Measurements from ENCODE around the gene DPEP2NB. TPM values are rescaled to one million over a fixed set of nuclear protein-coding genes. Genes with fewer than 3 reads are reported as not detected.
A peak's percentile ranks its signal among the peaks of the same experiment; 100 is the strongest.

Gene DPEP2NB
- total RNA-seq: not detected

GRCh38 chr16:68015681-68016080 lies at the start of gene DPEP2NB:
TSS of gene DPEP2NB (minus strand) at chr16:68015911. CDS start at chr16:68015770, 141 bp downstream.
- POLR2A ChIA-PET: interaction anchor here (1.1 kb wide), 1 partner anchor 11 kb away, joined by 3 read pairs; no protein-coding TSS in a partner anchor
- intact Hi-C loops (cut with micrococcal nuclease): no loop called here
- H3K4me1 Mint-ChIP-seq (ENCODE audit: low read depth): no peaks in the 10 kb centered on the region
- H3K36me3 Mint-ChIP-seq: no peaks in the 10 kb centered on the region
- H3K9me3 Mint-ChIP-seq: no peaks in the 10 kb centered on the region
- no peak for DNase-seq
- no peak within 1 kb of the TSS for H3K27ac Mint-ChIP-seq
- no peaks in the 10 kb centered on the region for H3K27me3 Mint-ChIP-seq
- CTCF ChIA-PET: interaction anchor here (1.1 kb wide), 1 partner anchor 132 kb away, joined by 3 read pairs; no protein-coding TSS in a partner anchor
- H3K4me3 Mint-ChIP-seq: no peak within 1 kb of the TSS

- ChIA-PET POLR2A (interaction anchor here (0.8 kb wide), 1 partner anchor 20 kb away, joined by 4 read pairs; the partner anchor contains the start of gene NFATC3), CTCF (interaction anchor here (0.7 to 3.9 kb wide), 11 partner anchors 10 to 164 kb away, joined by 3 to 24 read pairs (median 5); partner anchors contain the start of gene NFATC3)
- Mint-ChIP-seq H3K27me3 (no peaks in the 10 kb centered on the region), H3K9me3 (no peaks in the 10 kb centered on the region), H3K36me3 (peaks cover 27% of the 10 kb centered on the region), H3K27ac (peak overlapping the region; percentile 74), H3K4me3 (no peak overlapping the region), H3K4me1 (ENCODE audit: low read depth) (peaks cover 57% of the 10 kb centered on the region)
- DNase-seq: peak; percentile 83
- intact Hi-C loops (cut with micrococcal nuclease): loop anchor here (2.0 kb wide), 1 partner anchor 72 kb away; no protein-coding TSS in a partner anchor
These were observed 49.2 kb upstream of the DPEP2NB start for GRCh38 chr16:68064791-68065365.

DNA sequence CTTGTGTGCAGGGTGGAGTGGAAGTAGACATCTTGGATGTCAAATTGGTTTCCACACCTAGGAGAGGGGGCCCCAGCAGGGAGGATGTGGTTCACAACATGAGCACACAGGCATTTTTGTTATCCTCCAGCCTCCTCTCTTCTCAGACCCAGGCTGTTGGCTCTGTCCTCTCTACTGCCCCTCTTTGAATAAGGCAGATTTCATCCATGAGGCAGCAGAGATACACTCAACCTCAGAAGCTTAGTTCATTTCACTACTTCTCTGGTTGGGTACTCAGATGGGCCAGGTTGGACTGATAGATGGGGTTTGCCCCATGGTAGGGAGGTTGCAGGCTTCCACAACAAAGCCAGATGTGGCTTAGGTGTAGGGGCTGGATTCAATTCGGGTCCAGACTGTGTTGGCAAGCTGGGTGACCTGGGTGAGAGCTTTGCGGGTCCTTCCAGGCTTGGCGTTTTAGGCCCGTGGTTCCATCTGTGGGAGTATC lies 47.2 kb upstream of the DPEP2NB start:
- peaks cover 62% of the 10 kb centered on the region for H3K4me1 Mint-ChIP-seq (ENCODE audit: low read depth)
- H3K9me3 Mint-ChIP-seq: no peaks in the 10 kb centered on the region
- no peak overlapping the region for H3K4me3 Mint-ChIP-seq
- POLR2A ChIA-PET: no interaction called here
- CTCF ChIA-PET: interaction anchor here (1.2 to 3.9 kb wide), 6 partner anchors 9 to 246 kb away, joined by 3 to 24 read pairs (median 5); no protein-coding TSS in a partner anchor
- intact Hi-C loops (cut with micrococcal nuclease): no loop called here
- H3K36me3 Mint-ChIP-seq: peaks cover 33% of the 10 kb centered on the region
- H3K27ac Mint-ChIP-seq: peak overlapping the region; percentile 85
- peak; percentile 72 for DNase-seq
- H3K27me3 Mint-ChIP-seq: no peaks in the 10 kb centered on the region

DNA sequence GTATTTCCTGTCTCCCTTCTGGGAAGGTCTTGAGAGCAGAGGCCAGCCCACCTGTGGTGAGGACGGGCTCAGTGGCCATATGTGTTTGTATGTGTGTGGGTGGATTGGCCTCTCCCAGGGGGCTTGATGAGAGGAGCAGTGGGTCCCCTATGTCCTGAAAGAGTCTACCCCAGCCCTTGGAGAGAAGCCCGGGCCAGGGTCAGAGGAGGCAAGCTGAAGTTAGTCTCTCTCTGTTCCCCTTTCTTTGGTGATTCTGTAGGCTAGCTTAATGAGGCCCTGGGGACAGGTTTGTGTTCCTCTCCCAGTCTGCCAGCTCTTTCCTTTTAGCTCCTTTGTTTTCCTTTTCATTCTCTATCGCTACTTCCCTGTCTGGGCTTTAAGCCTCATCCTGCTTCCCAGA lies 45.7 kb upstream of the DPEP2NB start:
- ChIA-PET POLR2A (no interaction called here), CTCF (interaction anchor here (0.7 to 2.0 kb wide), 4 partner anchors 18 to 245 kb away, joined by 3 to 9 read pairs (median 5); no protein-coding TSS in a partner anchor)
- Mint-ChIP-seq H3K27me3 (no peaks in the 10 kb centered on the region), H3K27ac (peak overlapping the region; percentile 79), H3K4me1 (ENCODE audit: low read depth) (peaks cover 59% of the 10 kb centered on the region), H3K36me3 (peaks cover 35% of the 10 kb centered on the region), H3K9me3 (no peaks in the 10 kb centered on the region), H3K4me3 (no peak overlapping the region)
- no peak for DNase-seq
- intact Hi-C loops (cut with micrococcal nuclease): no loop called here

- ChIA-PET POLR2A (no interaction called here), CTCF (interaction anchor here (1.1 kb wide), 1 partner anchor 19 kb away, joined by 4 read pairs; no protein-coding TSS in a partner anchor)
- intact Hi-C loops (cut with micrococcal nuclease): no loop called here
- H3K9me3 Mint-ChIP-seq: no peaks in the 10 kb centered on the region
- no peaks in the 10 kb centered on the region for H3K27me3 Mint-ChIP-seq
- no peak overlapping the region for H3K4me3 Mint-ChIP-seq
- peaks cover 39% of the 10 kb centered on the region for H3K36me3 Mint-ChIP-seq
- peak overlapping the region; percentile 59 for H3K27ac Mint-ChIP-seq
- peak; percentile 28 for DNase-seq
- peaks cover 52% of the 10 kb centered on the region for H3K4me1 Mint-ChIP-seq (ENCODE audit: low read depth)
These were observed 44.1 kb upstream of the DPEP2NB start for GRCh38 chr16:68059804-68060203.

GRCh38 chr16:68055395-68055794 lies 39.7 kb upstream of the DPEP2NB start:
- DNase-seq: no peak
- CTCF ChIA-PET: interaction anchor here (0.6 to 2.8 kb wide), 2 partner anchors 13 to 15 kb away, joined by 3 to 14 read pairs; no protein-coding TSS in a partner anchor
- Mint-ChIP-seq H3K36me3 (peaks cover 37% of the 10 kb centered on the region), H3K9me3 (no peaks in the 10 kb centered on the region), H3K27me3 (no peaks in the 10 kb centered on the region), H3K27ac (no peak overlapping the region), H3K4me1 (ENCODE audit: low read depth) (peaks cover 18% of the 10 kb centered on the region), H3K4me3 (no peak overlapping the region)
- intact Hi-C loops (cut with micrococcal nuclease): no loop called here
- POLR2A ChIA-PET: no interaction called here

- Mint-ChIP-seq H3K4me1 (ENCODE audit: low read depth) (peaks cover 2% of the 10 kb centered on the region), H3K4me3 (no peak overlapping the region), H3K27ac (no peak overlapping the region), H3K36me3 (peaks cover 25% of the 10 kb centered on the region), H3K9me3 (no peaks in the 10 kb centered on the region), H3K27me3 (no peaks in the 10 kb centered on the region)
- ChIA-PET POLR2A (no interaction called here), CTCF (no interaction called here)
- intact Hi-C loops (cut with micrococcal nuclease): no loop called here
- no peak for DNase-seq
These were observed 33.7 kb upstream of the DPEP2NB start for GRCh38 chr16:68049449-68049848.

DNA sequence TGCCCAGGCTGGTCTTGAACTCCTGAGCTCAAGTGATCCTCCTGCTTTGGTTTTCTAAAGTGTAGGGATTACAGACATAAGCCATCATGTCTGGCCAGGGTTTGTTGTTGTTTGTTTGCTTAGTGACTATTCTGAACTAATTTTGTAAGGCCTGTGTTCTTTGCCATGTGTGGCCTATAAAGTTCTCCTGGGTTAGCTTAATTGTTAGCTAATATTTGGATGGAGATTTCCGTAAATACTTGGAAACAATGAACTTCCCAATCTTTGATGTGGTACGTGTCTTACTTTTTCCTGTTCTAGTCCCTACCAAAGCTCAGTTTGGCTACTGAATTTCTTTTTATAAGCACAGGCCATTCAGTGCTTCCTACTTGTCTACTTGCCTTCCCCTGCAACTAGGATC lies 32.3 kb upstream of the DPEP2NB start:
- no peak overlapping the region for H3K4me3 Mint-ChIP-seq
- peaks cover 2% of the 10 kb centered on the region for H3K4me1 Mint-ChIP-seq (ENCODE audit: low read depth)
- H3K27me3 Mint-ChIP-seq: no peaks in the 10 kb centered on the region
- CTCF ChIA-PET: no interaction called here
- no peak for DNase-seq
- intact Hi-C loops (cut with micrococcal nuclease): no loop called here
- H3K27ac Mint-ChIP-seq: no peak overlapping the region
- no peaks in the 10 kb centered on the region for H3K9me3 Mint-ChIP-seq
- H3K36me3 Mint-ChIP-seq: peaks cover 19% of the 10 kb centered on the region
- POLR2A ChIA-PET: no interaction called here

- Mint-ChIP-seq H3K36me3 (peaks cover 17% of the 10 kb centered on the region), H3K27ac (no peak overlapping the region), H3K9me3 (no peaks in the 10 kb centered on the region), H3K27me3 (no peaks in the 10 kb centered on the region), H3K4me3 (no peak overlapping the region), H3K4me1 (ENCODE audit: low read depth) (peaks cover 2% of the 10 kb centered on the region)
- no peak for DNase-seq
- POLR2A ChIA-PET: interaction anchor here (0.6 kb wide), 2 partner anchors 42 to 322 kb away, joined by 3 read pairs; no protein-coding TSS in a partner anchor
- CTCF ChIA-PET: interaction anchor here (0.6 kb wide), 1 partner anchor 27 kb away, joined by 3 read pairs; no protein-coding TSS in a partner anchor
- intact Hi-C loops (cut with micrococcal nuclease): no loop called here
These were observed 30.4 kb upstream of the DPEP2NB start for GRCh38 chr16:68046106-68046505.

DNA sequence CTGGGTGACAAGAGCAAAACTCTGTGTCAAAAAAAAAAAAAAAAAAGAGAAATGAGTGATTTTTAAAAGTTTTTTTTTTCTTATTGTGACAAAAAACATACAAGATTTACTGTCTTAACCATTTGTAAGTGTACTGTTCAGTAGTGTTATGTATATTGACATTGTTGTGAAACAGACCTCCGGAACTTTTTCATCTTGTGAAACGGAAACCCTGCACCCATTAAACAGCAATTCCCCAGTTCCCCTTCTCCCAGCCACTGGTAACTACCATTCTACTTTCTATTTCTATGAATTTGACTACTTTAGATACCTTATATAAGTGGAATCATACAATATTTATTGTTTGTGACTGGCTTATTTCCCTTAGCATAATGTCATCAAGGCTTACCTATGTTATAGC lies 26.1 kb upstream of the DPEP2NB start:
- CTCF ChIA-PET: interaction anchor here (0.6 to 3.9 kb wide), 6 partner anchors 20 to 239 kb away, joined by 3 to 27 read pairs (median 6); no protein-coding TSS in a partner anchor

DNA sequence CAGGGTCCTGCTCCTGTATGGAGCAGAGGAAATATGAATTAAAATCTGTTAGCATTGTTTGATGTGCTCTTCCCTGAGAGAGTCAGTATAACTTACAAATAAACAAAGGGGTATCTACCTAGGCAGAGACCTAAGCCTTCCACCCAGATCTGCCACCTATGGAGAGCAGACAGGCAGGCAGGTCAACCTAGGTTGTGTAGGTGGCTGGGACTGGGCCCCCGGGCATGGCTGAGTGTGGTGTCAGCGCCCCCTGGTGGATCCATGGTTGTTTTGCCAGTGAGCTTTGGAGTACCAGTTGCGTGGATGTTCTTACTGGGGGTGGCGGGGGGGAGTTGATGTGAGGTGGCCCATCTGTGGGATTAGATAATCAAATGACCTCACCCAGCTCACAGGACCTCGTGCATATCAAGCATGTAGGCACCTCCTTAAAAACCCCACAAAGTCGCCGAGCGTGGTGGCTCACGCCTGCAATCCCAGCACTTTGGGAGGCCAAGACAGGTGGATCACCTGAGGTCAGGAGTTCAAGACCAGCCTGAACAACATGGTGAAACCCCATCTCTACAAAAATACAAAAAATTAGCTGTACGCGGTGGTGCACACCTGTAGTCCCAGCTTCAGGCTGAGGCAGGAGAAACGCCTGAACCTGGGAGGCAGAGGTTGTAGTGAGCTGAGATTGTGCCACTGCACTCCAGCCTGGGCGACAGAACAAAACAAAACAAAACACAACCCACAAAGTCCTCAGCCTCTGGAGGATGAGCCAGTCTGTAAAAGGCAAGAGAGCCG lies 25.0 kb upstream of the DPEP2NB start:
- ChIA-PET POLR2A (interaction anchor here (0.6 to 1.0 kb wide), 3 partner anchors 49 to 225 kb away, joined by 3 to 4 read pairs (median 4); no protein-coding TSS in a partner anchor), CTCF (interaction anchor here (0.6 to 3.9 kb wide), 63 partner anchors 11 to 515 kb away, joined by 3 to 27 read pairs (median 4); partner anchors contain the start of genes CENPT, DDX28, DPEP2 and DUS2)
- Mint-ChIP-seq H3K36me3 (peaks cover 19% of the 10 kb centered on the region), H3K27ac (peak overlapping the region; percentile 65), H3K4me3 (no peak overlapping the region), H3K9me3 (no peaks in the 10 kb centered on the region), H3K4me1 (ENCODE audit: low read depth) (peaks cover 6% of the 10 kb centered on the region), H3K27me3 (no peaks in the 10 kb centered on the region)
- DNase-seq: peak; percentile 94
- intact Hi-C loops (cut with micrococcal nuclease): loop anchor here (1.0 to 5.0 kb wide), 5 partner anchors 47 to 224 kb away; partner anchors contain the start of genes NRN1L, PSMB10 and SLC12A4

More for the DNA sequence above, 26.1 kb upstream of the DPEP2NB start:
- H3K27me3 Mint-ChIP-seq: no peaks in the 10 kb centered on the region
- intact Hi-C loops (cut with micrococcal nuclease): loop anchor here (2.0 to 5.0 kb wide), 4 partner anchors 73 to 225 kb away; partner anchors contain the start of genes NRN1L, PSMB10 and SLC12A4
- H3K27ac Mint-ChIP-seq: no peak overlapping the region
- peaks cover 17% of the 10 kb centered on the region for H3K36me3 Mint-ChIP-seq
- H3K4me1 Mint-ChIP-seq (ENCODE audit: low read depth): peaks cover 8% of the 10 kb centered on the region
- POLR2A ChIA-PET: no interaction called here
- no peak for DNase-seq
- no peak overlapping the region for H3K4me3 Mint-ChIP-seq
- no peaks in the 10 kb centered on the region for H3K9me3 Mint-ChIP-seq
